Measurements from ENCODE around the gene GBP6.
"Not testable (repeated sequence)": the region's sequence is repeated elsewhere in the genome, so short reads cannot be mapped to it uniquely, and the experiment has no call there.

Gene GBP6

GRCh38 chr1:89363638-89364536 lies at the start of gene GBP6:
TSS of gene GBP6 (plus strand) at chr1:89364059. CDS start at chr1:89368552, 4,493 bp downstream.
- DNase-seq = no peak

GRCh38 chr1:89322402-89322801 lies 41.5 kb upstream of the GBP6 start:
- no peak for DNase-seq

- DNase-seq = no peak
These were observed 32.0 kb upstream of the GBP6 start for GRCh38 chr1:89331890-89332289.

- no peak for DNase-seq
These were observed 31.4 kb upstream of the GBP6 start for GRCh38 chr1:89332461-89332860.

- DNase-seq = no peak
These were observed 28.4 kb upstream of the GBP6 start for GRCh38 chr1:89335486-89335885.

GRCh38 chr1:89337903-89338302 lies 26.0 kb upstream of the GBP6 start:
- no peak for DNase-seq

- DNase-seq = peak in 1 of 2 experiments; percentile 8
These were observed 24.8 kb upstream of the GBP6 start for GRCh38 chr1:89339039-89339438.

- DNase-seq = not testable (repeated sequence)
These were observed 18.4 kb upstream of the GBP6 start for GRCh38 chr1:89345479-89345878.

- no peak for DNase-seq
These were observed 16.6 kb upstream of the GBP6 start for GRCh38 chr1:89347296-89347695.

- DNase-seq = no peak
These were observed 13.6 kb upstream of the GBP6 start for GRCh38 chr1:89350298-89350697.

GRCh38 chr1:89351597-89352311 lies 12.1 kb upstream of the GBP6 start:
- no peak for DNase-seq

GRCh38 chr1:89352421-89352820 lies 11.4 kb upstream of the GBP6 start:
- no peak for DNase-seq

- DNase-seq = no peak
These were observed 9.7 kb upstream of the GBP6 start for GRCh38 chr1:89354205-89354604.

GRCh38 chr1:89355056-89355455 lies 8.8 kb upstream of the GBP6 start:
- DNase-seq = no peak

- peak in 1 of 2 experiments; percentile 17 for DNase-seq
These were observed 7.0 kb upstream of the GBP6 start for GRCh38 chr1:89356658-89357400.

- peak; percentile 70 to 91 for DNase-seq
These were observed 5.5 kb upstream of the GBP6 start for GRCh38 chr1:89358287-89358893.

- no peak for DNase-seq
These were observed 3.1 kb upstream of the GBP6 start for GRCh38 chr1:89360716-89361115.

- no peak for DNase-seq
These were observed 2.2 kb upstream of the GBP6 start for GRCh38 chr1:89361681-89362080.

- no peak for DNase-seq
These were observed 663 bp upstream of the GBP6 start for GRCh38 chr1:89363196-89363595.

- DNase-seq = no peak
These were observed 1.2 kb downstream of the GBP6 start for GRCh38 chr1:89364954-89365550.

- DNase-seq = no peak
These were observed 3.4 kb downstream of the GBP6 start for GRCh38 chr1:89367221-89367620.

- no peak for DNase-seq
These were observed 5.5 kb downstream of the GBP6 start for GRCh38 chr1:89369331-89369730.

All from NCI-H446 (cell line).